ENCODE results near the gene SPACA9. TPM values are rescaled to one million over a fixed set of nuclear protein-coding genes. Genes with fewer than 3 reads are reported as not detected.

SPACA9 gene
- total RNA-seq, 1 donor from 2014 or later: 10.4 TPM

Other genes with a start within 250 kb of the SPACA9 start
- gene DDX31, start 208.9 kb upstream of the SPACA9 start, total RNA-seq: 11.3 TPM
- 16.3 TPM for gene GTF3C4, start 208.4 kb upstream of the SPACA9 start, total RNA-seq
- gene AK8, start 614 bp upstream of the SPACA9 start, total RNA-seq: 0.98 TPM
- 54.0 TPM for gene TSC1, start 65.7 kb downstream of the SPACA9 start, total RNA-seq
- gene GFI1B, start 99.8 kb downstream of the SPACA9 start, total RNA-seq: 1.3 TPM
- 58.8 TPM for gene GTF3C5, start 152.1 kb downstream of the SPACA9 start, total RNA-seq
- gene CEL, start 183.1 kb downstream of the SPACA9 start, total RNA-seq: 11.9 TPM
- gene RALGDS, start 242.3 kb downstream of the SPACA9 start, total RNA-seq: 50.7 TPM